ENCODE measurements around the gene TRIP11.

GRCh38 chr14:92021523-92021922 is 18.3 kb downstream of the TRIP11 start:
- TF ChIP-seq EZH2 (IDR thresholded peaks at IDR 0.05) = no peak
- TF ChIP-seq POLR2AphosphoS5 (IDR thresholded peaks at IDR 0.05; ENCODE audit: borderline replicate concordance, low read depth, low read length) = no peak

Measured in SK-N-MC (cell line).